Tibial nerve (tissue), 3 donors: ENCODE measurements around the gene DVL2.

ENCODE experiments used
- EP300 ChIP-seq, 2 donors: sonication (generic); formaldehyde crosslinking; IDR thresholded peaks; one replicate each; pipeline ENCODE4 v1.6.1; 2017; ENCODE audit warnings: antibody characterized with exemption in 2 of 2, mild to moderate bottlenecking in 1 of 2
- POLR2A ChIP-seq, 2 donors: fragments of 450-650 bp; IDR thresholded peaks; one replicate each; pipeline ENCODE4 v1.6.1; 2017; ENCODE audit warnings: antibody characterized with exemption in 2 of 2, mild to moderate bottlenecking in 2 of 2, moderate library complexity in 2 of 2

- TF ChIP-seq EP300 (IDR thresholded peaks at IDR 0.05) (no peak), POLR2A (IDR thresholded peaks at IDR 0.05) (no peak)
Measured at GRCh38 chr17:7203391-7203790, 30.9 kb downstream of the DVL2 start.
